K562 (cell line): ENCODE results near the gene NFAM1. TPM values are rescaled to one million over a fixed set of nuclear protein-coding genes. Genes with fewer than 3 reads are reported as not detected.

Source experiments
- BCLAF1 ChIP-seq, 2 experiments: fragments of 450-650 bp in 1 of 2; IDR thresholded peaks; 2 replicates each; pipeline ENCODE4 v1.6.1; 2011 to 2017; ENCODE audit warnings: low read depth in 2 of 2, antibody characterized with exemption in 1 of 2, borderline replicate concordance in 1 of 2, low read length in 1 of 2, mild to moderate bottlenecking in 1 of 2, mixed read lengths in 1 of 2; ENCODE audit not compliant: control insufficient read depth in 1 of 2
- BRF1 ChIP-seq: IDR thresholded peaks from 3 replicates; pipeline ENCODE4 v1.6.1; 2011; ENCODE audit warnings: borderline replicate concordance, mild to moderate bottlenecking; ENCODE audit not compliant: insufficient read length; ENCODE audit errors: extremely low read depth
- CCAR2 ChIP-seq: fragments of 200-400 bp; formaldehyde crosslinking; IDR thresholded peaks from 2 replicates; pipeline ENCODE4 v1.6.1; 2017; ENCODE audit warnings: mild to moderate bottlenecking, low read depth, low read length
- COPS2 ChIP-seq: fragments of 450-650 bp; conservative IDR thresholded peaks from 2 replicates; pipeline ENCODE4 v1.6.1; 2016; ENCODE audit warnings: mild to moderate bottlenecking, moderate library complexity
- EZH2 ChIP-seq: IDR thresholded peaks from 2 replicates; pipeline ENCODE4 v1.6.1; 2012; ENCODE audit warnings: low read depth, mild to moderate bottlenecking, inconsistent platforms, low read length, borderline replicate concordance
- GATA2 ChIP-seq: sonication (generic); formaldehyde crosslinking; IDR thresholded peaks from 2 replicates; pipeline ENCODE4 v1.4.0; 2020; ENCODE audit warnings: mild to moderate bottlenecking, missing genetic modification reagents
- NCOA1 ChIP-seq: fragments of 450-650 bp; IDR thresholded peaks from 2 replicates; pipeline ENCODE4 v1.6.1; 2016; ENCODE audit warnings: low read depth
- SETDB1 ChIP-seq: IDR thresholded peaks from one replicate; pipeline ENCODE4 v1.6.1; 2012; ENCODE audit warnings: low read length, control low read depth, inconsistent platforms
- TFAP4 ChIP-seq: sonication (generic); formaldehyde crosslinking; IDR thresholded peaks from 2 replicates; pipeline ENCODE4 v1.8.0; 2022; ENCODE audit warnings: missing genetic modification reagents, mild to moderate bottlenecking, moderate library complexity, borderline replicate concordance
- YY1 ChIP-seq, 3 experiments: IDR thresholded peaks; 2 replicates each; pipeline ENCODE4 v1.6.1; 2011; ENCODE audit warnings: low read length in 2 of 3, mild to moderate bottlenecking in 2 of 3, moderate library complexity in 2 of 3, borderline replicate concordance in 1 of 3, control low read depth in 1 of 3, low read depth in 1 of 3; ENCODE audit not compliant: insufficient read depth in 3 of 3, insufficient replicate concordance in 2 of 3, control insufficient read depth in 1 of 3, insufficient read length in 1 of 3; ENCODE audit errors: extremely low read depth in 1 of 3
- ZBTB49 ChIP-seq: sonication (generic); formaldehyde crosslinking; IDR thresholded peaks from 2 replicates; pipeline ENCODE4 v1.8.0; 2022; ENCODE audit warnings: missing genetic modification reagents, mild to moderate bottlenecking, borderline replicate concordance
- ZNF263 ChIP-seq: sonication (generic); formaldehyde crosslinking; IDR thresholded peaks from 2 replicates; pipeline ENCODE4 v1.8.0; 2022; ENCODE audit warnings: mild to moderate bottlenecking, missing genetic modification reagents, borderline replicate concordance
- ZNF449 ChIP-seq: fragments of 250-450 bp; sonication (Bioruptor Pico); IDR thresholded peaks from 2 replicates; pipeline ENCODE4 v1.8.0; 2022; ENCODE audit warnings: moderate library complexity, mild to moderate bottlenecking, inconsistent platforms
- polyA plus RNA-seq, 8 experiments: library from polyadenylated mRNA; depleted of rRNA in 4 of 8; stranded (reverse) in 5 of 8; unstranded in 3 of 8; fragments of >200 nt; fragmentation: Nextera tagmentation in 2 of 8; fragmentation: Illumina TruSeq in 1 of 8; extraction: Ambion mirVana in 2 of 8; extraction: Trizol in 1 of 8; gene quantifications; 2 replicates each; pipeline versions ENCODE4 v1.2.1 to v1.2.3, GENCODE V29; 2011 to 2014; ENCODE audit warnings: inconsistent platforms in 1 of 8, missing spikeins in 1 of 8
- total RNA-seq, 7 experiments: library from RNA; depleted of rRNA in 6 of 7; stranded (reverse); fragments of >200 nt in 6 of 7; fragmentation: Illumina TruSeq in 2 of 7; extraction: Trizol in 2 of 7; gene quantifications; 2 replicates each; pipeline versions ENCODE4 v1.2.1 to v1.2.3, GENCODE V29; 2011 to 2021; ENCODE audit warnings: low replicate concordance in 1 of 7

Gene NFAM1
- total and polyA plus RNA-seq, 9 of the 15 experiments (the other 6 are each of a cell fraction or from before 2014, with no cell fraction given) = 0.01 to 0.18 (median 0.03) TPM; not detected in 5

GRCh38 chr22:42462016-42462415 lies 29.8 kb upstream of the NFAM1 start (continued):
- TF ChIP-seq YY1 (IDR thresholded peaks at IDR 0.05; ENCODE audit: borderline replicate concordance in 1 of 3, control insufficient read depth in 1 of 3, extremely low read depth in 1 of 3, insufficient read depth in 3 of 3, insufficient read length in 1 of 3, insufficient replicate concordance in 2 of 3, low read depth in 1 of 3, low read length in 2 of 3) (no peak), ZNF263 (CRISPR knock-in tag) (no peak), NCOA1 (peak; percentile 51; the same call in 1 of the 2 replicates), ZBTB49 (CRISPR knock-in tag) (no peak), TFAP4 (peak; percentile 90), COPS2 (no peak), GATA2 (peak; percentile 90), BCLAF1 (IDR thresholded peaks at IDR 0.05; ENCODE audit: borderline replicate concordance in 1 of 2, control insufficient read depth in 1 of 2, low read depth in 2 of 2, low read length in 1 of 2) (no peak), BRF1 (no peak), ZNF449 (CRISPR knock-in tag) (peak; percentile 17; the same call in 1 of the 2 replicates), SETDB1 (no peak), CCAR2 (no peak), EZH2 (no peak)
